GM19324 (cell line): ENCODE results near the gene VSIG10.

ENCODE experiments used
- ATAC-seq: cut with Tn5 transposase; IDR thresholded peaks from one replicate; pipeline ENCODE4 v1.9.1; 2021; ENCODE audit warnings: mild to moderate bottlenecking, moderate library complexity; ENCODE audit not compliant: unreplicated experiment, low FRiP score

VSIG10 gene

GRCh38 chr12:118061011-118061872 is 42.6 kb downstream of the VSIG10 start, which contains the start of gene WSB2:
Gene WSB2, minus strand, starts transcription at chr12:118061179. Its CDS starts 131 bp downstream, at chr12:118061048.
- ATAC-seq, result peak; percentile 58

DNA sequence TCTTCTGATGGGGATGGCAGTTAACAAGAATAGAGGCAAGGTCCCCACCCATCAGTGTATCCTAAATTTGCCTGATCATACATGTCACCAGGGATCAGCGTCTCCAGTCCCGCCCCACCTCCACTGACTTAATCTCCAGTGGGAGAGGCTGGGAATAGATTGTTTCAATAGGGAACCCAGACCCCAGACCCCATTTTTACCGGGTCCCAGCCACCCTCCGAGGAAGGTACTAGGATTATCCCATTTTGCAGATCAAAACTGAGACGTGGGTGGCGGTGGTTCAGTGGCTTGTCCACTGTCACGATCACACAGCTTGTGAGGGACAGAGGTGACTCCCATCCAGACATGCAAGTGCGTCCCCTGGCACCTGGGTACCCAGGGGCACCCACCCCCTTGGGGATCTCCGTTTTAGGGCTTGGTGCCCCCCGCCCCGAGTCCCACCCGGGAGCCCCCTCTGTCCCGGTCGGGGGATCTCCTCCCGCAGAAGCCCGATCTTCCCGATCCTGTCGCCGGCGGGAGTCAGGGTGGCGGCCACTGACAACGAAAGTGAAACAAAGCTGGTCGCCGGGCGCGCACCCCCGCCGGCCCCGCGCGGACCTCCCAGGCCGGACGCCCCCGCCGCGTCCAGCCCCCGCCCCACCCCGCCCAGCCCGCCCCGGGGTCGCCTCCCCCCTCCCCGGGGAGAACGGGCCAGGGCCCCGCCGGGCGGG is 43.4 kb downstream of the VSIG10 start:
- peak; percentile 41 for ATAC-seq

GRCh38 chr12:118059341-118060191 is 44.2 kb downstream of the VSIG10 start:
- no peak for ATAC-seq

- no peak for ATAC-seq
These were observed 44.9 kb downstream of the VSIG10 start for GRCh38 chr12:118058881-118059280.

GRCh38 chr12:118058227-118058626 is 45.6 kb downstream of the VSIG10 start:
- no peak for ATAC-seq

DNA sequence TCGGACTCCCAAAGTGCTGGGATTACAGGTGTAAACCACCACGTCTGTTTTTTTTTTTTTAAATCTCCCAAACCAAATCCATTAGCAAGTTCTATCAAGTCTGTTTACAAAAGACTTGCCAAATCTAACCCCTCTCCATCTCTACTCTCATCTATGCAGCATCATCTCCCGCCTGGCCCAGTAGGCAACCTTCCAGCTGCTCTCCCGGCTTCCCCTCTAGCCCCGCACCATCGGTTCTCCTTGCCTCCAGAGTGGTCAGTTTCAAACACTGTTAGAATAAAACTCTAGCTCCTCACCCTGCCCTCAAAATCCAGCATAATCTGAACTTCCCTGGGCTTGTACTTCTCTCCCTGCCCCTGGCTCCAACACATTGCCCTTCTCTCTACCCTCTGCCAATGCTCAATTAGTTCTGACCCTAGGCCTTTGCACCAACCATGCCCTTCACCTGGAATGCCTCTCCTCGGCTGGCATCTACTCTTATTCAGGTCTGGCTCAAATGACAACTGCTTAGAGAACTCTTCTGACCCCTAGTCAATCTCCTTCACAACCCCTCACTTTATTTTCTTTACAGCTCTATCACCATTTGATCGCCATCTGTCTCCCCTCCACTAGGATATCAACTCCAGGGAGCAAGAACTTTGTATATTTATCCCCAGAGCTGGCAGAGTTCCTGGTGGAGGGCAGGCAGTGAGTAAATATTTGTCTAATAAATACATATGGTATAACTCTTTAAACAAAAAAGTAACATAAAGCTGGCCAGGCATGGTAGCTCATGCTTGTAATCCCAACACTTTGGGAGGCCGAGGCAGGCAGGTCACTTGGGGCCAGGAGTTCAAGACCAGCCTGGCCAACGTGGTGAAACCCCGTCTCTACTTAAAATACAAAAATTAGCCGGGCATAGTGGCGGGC is 47.7 kb downstream of the VSIG10 start:
- no peak for ATAC-seq

DNA sequence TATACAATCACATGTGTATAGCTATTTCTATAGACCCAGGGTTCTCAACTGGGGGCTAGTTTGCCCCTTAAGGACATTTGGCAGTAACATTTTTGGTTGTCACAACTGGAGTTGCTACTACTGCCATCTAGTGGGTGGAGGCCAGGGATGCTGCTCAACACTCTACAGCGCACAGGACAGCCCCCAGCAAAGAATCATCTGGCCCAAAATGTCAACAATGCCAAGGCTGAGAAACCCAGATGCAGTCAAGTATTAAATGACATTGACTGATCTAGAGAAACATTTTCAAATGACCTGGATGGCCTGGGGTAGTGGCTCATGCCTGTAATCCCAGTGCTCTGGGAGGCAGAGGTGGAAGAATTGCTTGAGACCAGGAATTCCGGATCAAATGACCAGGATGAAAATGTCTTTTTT is 48.7 kb downstream of the VSIG10 start:
- ATAC-seq, result peak; percentile 60

- no peak for ATAC-seq
These were observed 50.5 kb downstream of the VSIG10 start for GRCh38 chr12:118053071-118053985.

DNA sequence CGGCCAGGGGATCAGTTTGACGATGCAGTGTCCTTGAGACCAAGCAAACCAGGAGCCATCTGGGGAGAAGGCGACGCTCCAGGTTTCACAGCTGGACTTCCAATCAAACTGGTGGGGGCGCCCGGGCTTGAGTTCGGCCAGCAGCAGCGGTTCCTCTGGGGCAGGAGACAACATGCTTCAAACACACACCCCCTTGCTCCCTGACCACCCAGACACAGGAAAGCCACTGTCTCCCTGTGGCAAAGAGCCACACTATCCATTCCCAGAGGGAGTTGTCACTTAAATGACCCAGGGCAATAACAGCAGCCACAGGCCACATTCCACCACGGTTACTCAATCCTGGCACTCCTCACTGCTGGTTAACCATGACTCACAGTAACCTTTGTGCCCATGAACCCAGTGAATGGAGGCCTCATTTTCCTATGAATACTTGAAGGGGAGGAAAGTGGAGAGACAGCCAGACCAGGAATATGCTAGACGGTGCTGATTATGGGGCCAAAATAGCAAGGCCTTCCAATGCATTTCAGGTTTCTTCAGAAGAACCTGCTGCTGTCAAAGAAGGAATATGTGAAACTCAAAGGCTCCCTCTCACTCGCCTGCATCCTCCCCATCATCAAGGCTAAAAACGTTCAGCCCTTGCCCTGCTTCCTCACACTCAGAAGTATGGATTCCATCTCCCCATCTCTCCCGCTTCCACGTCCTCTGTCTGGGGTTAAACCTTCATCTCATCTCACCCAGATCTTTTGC is 51.3 kb downstream of the VSIG10 start:
- ATAC-seq, result no peak

- ATAC-seq, result no peak
These were observed 52.6 kb downstream of the VSIG10 start for GRCh38 chr12:118050972-118051910.

- no peak for ATAC-seq
These were observed 57.4 kb downstream of the VSIG10 start for GRCh38 chr12:118046430-118046829.

DNA sequence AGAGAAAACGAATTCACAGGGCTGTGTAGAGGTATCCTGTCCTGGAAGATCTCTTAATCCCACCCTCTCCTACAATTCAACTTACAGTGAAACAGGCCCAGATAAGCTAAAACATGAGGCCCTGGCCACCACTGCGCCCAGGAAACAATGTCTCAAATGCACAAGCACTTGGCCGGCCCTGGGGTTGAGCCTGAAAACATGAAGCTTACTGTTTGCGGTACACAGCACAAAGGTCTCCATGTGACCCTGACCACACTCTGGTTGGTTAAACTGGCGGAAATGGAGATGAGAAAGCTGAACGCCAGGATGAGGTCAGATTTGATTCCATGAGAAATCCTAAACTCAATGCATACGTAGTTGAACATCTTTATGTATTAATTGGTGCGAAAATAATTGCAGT is 59.2 kb downstream of the VSIG10 start:
- no peak for ATAC-seq

DNA sequence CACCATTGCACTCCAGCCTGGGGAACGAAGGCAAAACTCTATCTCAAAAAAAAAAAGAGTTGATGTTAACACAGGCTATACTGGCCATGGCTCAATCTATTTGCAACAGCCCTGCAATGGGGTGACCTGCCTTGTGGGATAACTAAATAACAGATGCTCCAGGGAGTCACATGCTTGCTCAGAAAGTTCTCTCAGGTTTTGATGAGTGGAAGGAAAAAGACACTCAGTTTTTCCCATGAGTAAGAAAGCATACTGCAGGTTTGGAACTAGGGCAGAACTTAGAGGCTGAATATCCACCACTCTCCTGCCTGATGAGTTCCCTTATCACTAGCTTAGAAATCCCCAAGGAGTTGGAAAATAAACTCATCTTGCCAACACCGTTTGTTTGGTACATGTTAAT is 59.7 kb downstream of the VSIG10 start:
- no peak for ATAC-seq

DNA sequence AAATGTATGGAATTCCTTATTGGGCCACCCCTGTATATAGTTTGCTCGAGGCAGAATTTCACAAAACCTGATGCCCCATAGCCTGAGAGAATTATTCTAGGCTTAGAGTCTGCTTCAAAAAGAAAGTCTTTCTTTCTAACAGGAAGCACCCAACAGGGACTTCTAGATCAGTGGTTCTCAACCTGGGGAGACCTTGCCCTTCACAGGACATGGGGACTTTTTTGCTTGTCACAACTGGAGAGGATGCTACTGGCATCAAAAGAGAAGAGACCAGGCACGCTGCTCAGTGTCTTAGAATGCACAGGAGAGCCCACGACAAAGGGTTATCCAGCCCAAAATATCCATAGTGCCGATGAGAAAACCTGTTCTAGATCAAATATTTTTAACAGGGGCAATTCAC is 61.7 kb downstream of the VSIG10 start:
- no peak for ATAC-seq

GRCh38 chr12:118038137-118038536 is 65.7 kb downstream of the VSIG10 start:
- no peak for ATAC-seq

DNA sequence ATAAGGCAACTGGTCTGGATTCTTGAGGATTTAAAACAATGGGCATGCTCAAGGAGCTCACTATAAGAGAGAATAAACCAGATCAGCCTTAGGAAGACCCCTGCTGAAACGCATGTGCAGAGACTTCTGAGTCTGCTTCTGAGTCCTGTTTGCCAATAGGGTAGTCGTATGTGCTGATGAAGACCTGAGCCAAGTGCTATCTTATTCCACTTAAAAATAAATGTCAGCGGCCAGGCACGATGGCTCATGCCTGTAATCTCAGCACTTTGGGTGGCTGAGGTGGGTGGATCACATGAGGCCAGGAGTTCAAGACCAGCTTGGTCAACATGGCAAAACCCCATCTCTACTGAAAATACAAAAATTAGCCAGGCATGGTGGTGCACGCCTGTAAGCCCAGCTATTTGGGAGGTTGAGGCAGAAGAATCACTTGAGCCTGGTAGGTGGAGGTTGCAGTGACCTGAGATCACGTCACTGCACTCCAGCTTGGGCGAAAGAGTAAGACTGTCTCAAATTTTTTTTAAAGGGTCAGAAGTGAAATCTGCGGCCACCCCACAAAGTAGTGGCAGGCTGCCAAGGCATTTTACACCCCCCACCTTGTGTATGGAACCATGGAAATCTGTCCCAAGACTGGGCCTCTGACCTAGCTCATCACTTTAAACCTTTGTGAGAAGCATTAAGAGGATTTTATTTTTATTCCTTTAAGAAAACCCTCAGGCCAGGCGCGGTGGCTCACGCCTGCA is 67.0 kb downstream of the VSIG10 start:
- ATAC-seq, result no peak
